ENCODE results near the gene EIF4G1.

- no peak for TF ChIP-seq CTCF (IDR thresholded peaks at IDR 0.05; ENCODE audit: poor library complexity, severe bottlenecking)
- TF ChIP-seq TAF1 (IDR thresholded peaks at IDR 0.05; ENCODE audit: low read depth) = no peak
- no peak for TF ChIP-seq EZH2 (IDR thresholded peaks at IDR 0.05; ENCODE audit: borderline replicate concordance, insufficient read depth, low read length, poor library complexity, severe bottlenecking)
- no peak for TF ChIP-seq SMC3 (conservative IDR thresholded peaks at IDR 0.05; ENCODE audit: poor library complexity)
- TF ChIP-seq EP300 (conservative IDR thresholded peaks at IDR 0.05; ENCODE audit: poor library complexity, severe bottlenecking) = no peak
- TF ChIP-seq POLR2AphosphoS5 (IDR thresholded peaks at IDR 0.05) = no peak
Observed at GRCh38 chr3:184333190-184333589, 18.8 kb downstream of the EIF4G1 start.

Measured in neural cell (in vitro differentiated cells).